ENCODE data around the gene CELF1.

CELF1 gene

GRCh38 chr11:47447906-47448305 lies 105.0 kb downstream of the CELF1 start:
- H3K36me3 ChIP-seq (ENCODE audit: control insufficient read depth, insufficient read depth, low read length): no peaks in the 10 kb centered on the region
- H3K9me3 ChIP-seq (ENCODE audit: control insufficient read depth, low read length): no peaks in the 10 kb centered on the region
- no peaks in the 10 kb centered on the region for H3K79me2 ChIP-seq
- H3K27ac ChIP-seq: no peak overlapping the region
- TF ChIP-seq CTCF (IDR thresholded peaks at IDR 0.05): no peak
- no peak overlapping the region for H3K9ac ChIP-seq
- H3K4me2 ChIP-seq (ENCODE audit: low read length): no peak overlapping the region
- H3K27me3 ChIP-seq (ENCODE audit: control insufficient read depth, insufficient read depth, low read length): no peaks in the 10 kb centered on the region
- no peak overlapping the region for H2AFZ ChIP-seq
- no peaks in the 10 kb centered on the region for H3K4me1 ChIP-seq
- no peak overlapping the region for H3K4me3 ChIP-seq (ENCODE audit: low read depth, low read length)

- H3K27ac ChIP-seq: no peak overlapping the region
- H3K36me3 ChIP-seq (ENCODE audit: control insufficient read depth, insufficient read depth, low read length): no peaks in the 10 kb centered on the region
- TF ChIP-seq CTCF (IDR thresholded peaks at IDR 0.05): no peak
- H3K4me3 ChIP-seq (ENCODE audit: low read depth, low read length): no peak overlapping the region
- H2AFZ ChIP-seq: no peak overlapping the region
- H3K4me2 ChIP-seq (ENCODE audit: low read length): no peak overlapping the region
- H3K4me1 ChIP-seq: no peaks in the 10 kb centered on the region
- no peaks in the 10 kb centered on the region for H3K27me3 ChIP-seq (ENCODE audit: control insufficient read depth, insufficient read depth, low read length)
- no peaks in the 10 kb centered on the region for H3K9me3 ChIP-seq (ENCODE audit: control insufficient read depth, low read length)
- H3K9ac ChIP-seq: no peak overlapping the region
- no peaks in the 10 kb centered on the region for H3K79me2 ChIP-seq
Measured at GRCh38 chr11:47446833-47447232, 106.1 kb downstream of the CELF1 start.

GRCh38 chr11:47445840-47446239 lies 107.1 kb downstream of the CELF1 start:
- no peaks in the 10 kb centered on the region for H3K4me1 ChIP-seq
- no peak overlapping the region for H2AFZ ChIP-seq
- H3K4me2 ChIP-seq (ENCODE audit: low read length): no peak overlapping the region
- H3K9me3 ChIP-seq (ENCODE audit: control insufficient read depth, low read length): no peaks in the 10 kb centered on the region
- no peak overlapping the region for H3K4me3 ChIP-seq (ENCODE audit: low read depth, low read length)
- no peak overlapping the region for H3K9ac ChIP-seq
- no peak for TF ChIP-seq CTCF (IDR thresholded peaks at IDR 0.05)
- H3K27me3 ChIP-seq (ENCODE audit: control insufficient read depth, insufficient read depth, low read length): no peaks in the 10 kb centered on the region
- no peaks in the 10 kb centered on the region for H3K36me3 ChIP-seq (ENCODE audit: control insufficient read depth, insufficient read depth, low read length)
- no peak overlapping the region for H3K27ac ChIP-seq
- H3K79me2 ChIP-seq: no peaks in the 10 kb centered on the region

GRCh38 chr11:47443817-47444216 lies 109.1 kb downstream of the CELF1 start:
- H3K27me3 ChIP-seq (ENCODE audit: control insufficient read depth, insufficient read depth, low read length): no peaks in the 10 kb centered on the region
- no peak overlapping the region for H3K4me3 ChIP-seq (ENCODE audit: low read depth, low read length)
- no peak overlapping the region for H3K4me2 ChIP-seq (ENCODE audit: low read length)
- H3K79me2 ChIP-seq: no peaks in the 10 kb centered on the region
- no peak for TF ChIP-seq CTCF (IDR thresholded peaks at IDR 0.05)
- no peak overlapping the region for H3K9ac ChIP-seq
- no peak overlapping the region for H3K27ac ChIP-seq
- no peak overlapping the region for H2AFZ ChIP-seq
- H3K9me3 ChIP-seq (ENCODE audit: control insufficient read depth, low read length): no peaks in the 10 kb centered on the region
- no peaks in the 10 kb centered on the region for H3K4me1 ChIP-seq
- H3K36me3 ChIP-seq (ENCODE audit: control insufficient read depth, insufficient read depth, low read length): no peaks in the 10 kb centered on the region

GRCh38 chr11:47443028-47443700 lies 109.8 kb downstream of the CELF1 start:
- Histone ChIP-seq H3K27ac (no peak overlapping the region), H3K9ac (no peak overlapping the region), H2AFZ (no peak overlapping the region), H3K27me3 (ENCODE audit: control insufficient read depth, insufficient read depth, low read length) (no peaks in the 10 kb centered on the region), H3K4me2 (ENCODE audit: low read length) (no peak overlapping the region), H3K79me2 (no peaks in the 10 kb centered on the region), H3K4me3 (ENCODE audit: low read depth, low read length) (no peak overlapping the region), H3K9me3 (ENCODE audit: control insufficient read depth, low read length) (no peaks in the 10 kb centered on the region), H3K4me1 (no peaks in the 10 kb centered on the region), H3K36me3 (ENCODE audit: control insufficient read depth, insufficient read depth, low read length) (no peaks in the 10 kb centered on the region)
- TF ChIP-seq CTCF (IDR thresholded peaks at IDR 0.05): no peak

All from parathyroid adenoma (tissue), 2 donors.